GM19468 (cell line): ENCODE measurements around the gene NME8.

ENCODE experiments used
- ATAC-seq: cut with Tn5 transposase; IDR thresholded peaks from one replicate; pipeline ENCODE4 v1.9.1; 2021; ENCODE audit warnings: mild to moderate bottlenecking, moderate library complexity, moderate number of reproducible peaks; ENCODE audit not compliant: unreplicated experiment; ENCODE audit errors: extremely low read depth

The NME8 gene

DNA sequence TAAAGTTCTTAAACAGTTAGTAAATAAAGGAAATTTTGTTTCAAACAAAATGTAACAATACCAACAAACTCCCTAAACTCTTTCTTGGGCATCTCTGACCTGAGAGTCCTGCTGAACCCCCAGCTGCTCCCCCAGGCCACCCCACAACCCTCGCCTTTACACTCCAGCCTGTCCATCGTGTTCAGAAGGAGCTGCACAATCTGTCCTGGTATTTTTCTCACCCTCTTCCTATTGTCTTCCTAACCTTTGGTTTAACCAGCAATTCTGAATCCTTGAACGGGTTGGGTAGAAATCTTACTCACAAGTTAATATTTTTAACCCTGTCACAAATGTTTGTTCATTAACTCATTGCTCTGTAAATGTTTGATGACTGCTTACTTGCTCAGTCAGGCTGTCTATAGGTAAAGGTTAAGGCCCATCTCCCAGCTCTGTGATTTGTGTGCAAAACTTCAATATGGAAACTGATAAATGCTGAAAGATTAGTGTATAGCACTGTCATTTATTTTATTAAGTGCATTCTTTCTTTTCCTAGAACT, 51.4 kb downstream of the NME8 start:
- ATAC-seq = no peak

DNA sequence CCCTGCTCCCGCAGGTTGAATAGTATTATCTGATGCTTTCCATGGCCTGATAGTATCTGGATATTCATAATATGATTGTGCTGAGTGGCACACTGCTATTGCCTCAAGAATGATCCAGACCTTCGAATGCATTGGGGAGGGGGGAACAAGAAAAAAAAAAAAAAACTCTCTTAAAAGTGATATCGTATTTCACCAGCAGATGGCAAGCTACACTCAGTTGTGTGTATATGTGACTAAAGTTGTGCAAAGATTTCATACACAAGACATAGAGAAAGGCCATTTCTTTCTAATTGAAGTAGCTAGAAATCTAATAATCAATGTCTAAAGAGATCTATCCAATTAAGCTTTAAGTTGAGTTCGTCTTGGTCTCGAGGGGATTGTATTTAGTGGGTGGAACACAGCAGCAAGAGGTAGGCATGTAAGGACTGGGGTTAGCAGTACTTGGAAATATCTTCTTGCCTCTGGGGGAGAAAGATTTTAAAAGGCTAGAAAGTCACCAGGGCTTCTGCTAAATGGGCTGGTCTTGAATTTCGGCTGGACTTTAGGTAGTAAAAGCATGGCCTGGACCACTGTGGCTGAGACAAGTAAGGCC, 52.9 kb downstream of the NME8 start:
- no peak for ATAC-seq

DNA sequence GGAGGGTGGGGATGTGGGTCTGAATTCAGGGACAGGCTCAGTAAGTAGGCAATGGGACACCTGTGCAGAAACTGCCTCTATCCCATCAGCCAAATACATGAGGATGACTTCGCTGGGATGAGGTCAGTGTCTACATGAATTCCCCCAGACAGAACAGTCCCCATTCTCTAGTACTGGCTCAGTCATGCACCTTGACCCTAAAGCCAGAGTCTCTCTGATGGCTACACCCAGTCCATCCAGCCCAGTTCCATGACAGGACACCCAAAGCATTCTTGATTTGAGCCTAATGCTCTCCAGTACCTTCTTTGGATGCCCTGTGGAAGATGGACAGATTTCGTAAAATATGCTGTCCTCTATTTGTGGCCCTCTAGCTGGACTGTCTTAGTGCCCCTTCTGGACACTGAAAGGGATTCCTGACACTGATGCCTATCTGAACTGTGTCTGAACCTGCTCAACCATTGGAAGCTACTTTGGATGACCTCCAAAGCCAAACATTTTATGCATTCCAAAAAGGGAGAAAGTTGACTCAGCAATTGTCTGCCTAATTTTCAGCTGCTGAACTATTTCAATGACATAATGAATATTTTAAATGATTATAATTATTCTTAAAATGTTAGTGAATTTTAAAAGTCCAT, 53.6 kb downstream of the NME8 start:
- no peak for ATAC-seq

GRCh38 chr7:37908221-37908788, 59.9 kb downstream of the NME8 start:
- ATAC-seq = no peak

GRCh38 chr7:37912756-37913155, 64.4 kb downstream of the NME8 start:
- ATAC-seq = no peak

DNA sequence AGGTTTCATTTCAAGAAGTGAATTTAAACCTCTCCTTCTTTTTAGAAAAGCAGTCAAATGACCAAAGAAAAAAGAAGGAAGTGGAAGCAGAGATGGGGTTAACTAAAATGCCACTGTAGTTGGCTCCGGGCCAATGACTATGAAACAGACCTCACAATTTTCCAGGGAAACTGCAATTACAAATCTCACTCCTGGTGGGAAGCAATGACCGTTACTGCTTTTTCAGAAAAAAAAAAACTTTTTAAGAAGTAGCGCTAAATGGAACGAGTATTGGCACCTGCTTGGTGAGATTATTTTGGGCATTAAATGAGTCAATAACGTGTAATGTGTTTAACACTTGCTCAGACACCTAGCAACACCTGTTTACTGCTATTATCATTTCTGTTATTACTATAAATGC, 67.0 kb downstream of the NME8 start:
- ATAC-seq = no peak

DNA sequence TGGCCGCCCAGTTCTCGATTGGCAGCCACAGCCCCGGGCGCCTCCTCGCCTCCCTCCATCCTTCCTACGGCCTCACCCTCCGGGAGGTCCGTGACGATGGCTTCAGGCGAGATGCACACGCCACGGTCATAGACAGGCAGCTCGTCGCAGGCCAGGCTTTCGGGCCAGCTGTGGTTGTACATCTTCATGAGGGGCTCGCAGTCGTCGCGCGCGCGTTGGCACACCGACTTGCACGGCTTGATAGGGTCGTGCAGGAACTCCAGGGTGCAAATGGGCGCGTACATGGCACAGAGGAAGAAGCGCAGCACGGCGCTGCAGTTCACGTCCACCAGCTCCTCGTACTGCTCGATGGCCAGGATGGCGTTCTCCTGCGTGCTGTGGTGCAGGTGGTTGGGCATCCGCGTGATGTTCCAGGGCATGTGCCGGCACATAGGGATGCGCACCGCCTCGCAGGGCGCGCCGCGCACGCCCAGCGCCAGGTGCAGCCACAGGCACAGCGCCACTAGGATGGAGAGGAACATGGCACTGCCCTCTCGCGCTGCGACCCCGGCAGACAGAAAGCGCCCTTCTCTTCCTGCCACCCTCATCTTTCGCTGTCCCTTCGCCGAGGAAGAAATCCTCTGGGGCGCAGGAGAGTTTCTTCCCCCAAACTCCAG, 67.7 kb downstream of the NME8 start:
- no peak for ATAC-seq

- ATAC-seq = no peak
Measured at GRCh38 chr7:37916673-37917660, 68.6 kb downstream of the NME8 start, which contains the start of gene SFRP4. Gene SFRP4 (minus strand): TSS chr7:37916817. CDS start chr7:37916537, 280 bp downstream.

- no peak for ATAC-seq
Measured at GRCh38 chr7:37918526-37918925, 70.1 kb downstream of the NME8 start.

DNA sequence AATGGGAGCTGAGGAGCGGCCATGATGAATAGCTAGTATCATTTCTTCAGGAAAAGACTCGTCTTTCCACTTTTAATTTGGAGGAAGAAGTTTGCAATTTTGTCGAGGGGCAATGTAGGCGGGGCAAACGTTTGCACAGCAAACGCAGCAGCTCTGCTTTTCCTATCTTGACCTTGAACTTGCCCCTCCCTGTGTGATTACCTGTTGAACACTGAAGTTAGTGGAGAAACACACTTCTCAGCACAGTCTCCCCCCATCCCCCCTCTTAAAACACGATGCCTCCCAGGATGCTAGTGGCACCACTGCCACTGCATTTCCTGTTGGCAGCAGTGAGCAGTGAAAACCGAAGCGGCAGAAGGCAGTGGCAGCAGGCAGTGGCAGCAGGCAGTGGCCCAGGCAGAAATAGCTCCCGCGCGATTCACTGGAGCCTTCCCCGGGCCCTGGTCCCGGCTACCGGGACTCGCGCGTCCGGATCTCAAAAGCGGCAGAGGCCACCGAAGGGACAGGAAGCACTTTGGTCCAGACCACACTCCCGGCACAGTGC, 72.0 kb downstream of the NME8 start, which contains the start of gene EPDR1:
TSS of gene EPDR1 (plus strand) at position 336 of the 544 bp plus-strand sequence. CDS start 300 bp downstream, outside the sequence.
- ATAC-seq = peak; percentile 54

DNA sequence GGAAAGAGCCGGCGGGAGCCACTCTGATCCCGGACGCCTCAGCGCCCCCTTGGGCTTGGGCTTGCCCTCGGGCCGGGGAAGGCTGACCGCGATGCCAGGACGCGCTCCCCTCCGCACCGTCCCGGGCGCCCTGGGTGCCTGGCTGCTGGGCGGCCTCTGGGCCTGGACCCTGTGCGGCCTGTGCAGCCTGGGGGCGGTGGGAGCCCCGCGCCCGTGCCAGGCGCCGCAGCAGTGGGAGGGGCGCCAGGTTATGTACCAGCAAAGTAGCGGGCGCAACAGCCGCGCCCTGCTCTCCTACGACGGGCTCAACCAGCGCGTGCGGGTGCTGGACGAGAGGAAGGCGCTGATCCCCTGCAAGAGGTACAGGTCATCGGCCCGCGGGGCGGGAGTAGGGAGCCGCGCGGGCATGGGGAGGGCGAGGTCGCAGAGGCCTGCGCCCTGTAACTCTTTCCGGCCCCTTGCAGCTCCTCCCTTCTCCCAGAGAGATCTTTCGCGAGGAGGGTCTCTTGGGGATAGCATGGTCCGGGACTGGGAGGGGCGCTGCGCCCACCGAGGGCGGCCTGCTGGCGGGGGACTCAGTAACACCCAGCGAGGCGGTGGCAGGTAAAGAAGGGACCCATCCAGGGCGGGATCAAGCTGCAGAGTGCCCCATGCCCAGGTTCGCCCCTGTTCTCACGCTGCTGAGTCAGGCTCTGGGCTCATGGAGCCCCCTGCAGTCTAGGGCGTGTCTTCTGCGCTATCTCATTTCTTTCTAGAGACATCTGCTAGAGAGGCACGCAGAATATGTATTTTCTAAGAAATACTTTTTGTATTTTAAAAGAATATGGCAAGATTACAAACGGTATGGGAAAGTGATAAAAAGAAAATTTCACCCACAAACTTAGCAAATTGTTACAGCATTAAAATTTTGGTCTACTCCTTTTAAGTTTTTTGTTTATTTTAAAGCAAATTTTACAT, 72.7 kb downstream of the NME8 start:
- peak; percentile 20 for ATAC-seq

- ATAC-seq = no peak
Measured at GRCh38 chr7:37921876-37922275, 73.5 kb downstream of the NME8 start.

DNA sequence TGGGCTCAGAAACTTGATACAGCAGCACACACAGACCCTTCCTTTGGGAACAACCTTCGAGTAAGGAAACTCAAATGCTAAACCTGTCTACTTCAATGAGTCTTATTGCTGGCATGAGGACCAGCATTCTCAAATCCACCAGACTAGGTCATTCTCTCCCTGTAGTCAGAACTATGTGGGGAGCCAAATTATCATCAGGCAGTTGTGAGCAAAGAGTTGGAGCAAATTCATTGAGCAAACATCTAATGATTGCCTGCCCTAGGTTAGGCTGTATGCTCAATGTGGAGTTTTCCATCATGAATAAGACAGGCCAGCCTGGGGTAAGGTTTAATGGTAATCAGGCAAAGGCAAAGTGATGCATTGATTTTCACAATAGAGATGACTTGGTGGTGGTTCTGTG, 75.6 kb downstream of the NME8 start:
- no peak for ATAC-seq

GRCh38 chr7:37924491-37925041, 76.2 kb downstream of the NME8 start:
- ATAC-seq = no peak

DNA sequence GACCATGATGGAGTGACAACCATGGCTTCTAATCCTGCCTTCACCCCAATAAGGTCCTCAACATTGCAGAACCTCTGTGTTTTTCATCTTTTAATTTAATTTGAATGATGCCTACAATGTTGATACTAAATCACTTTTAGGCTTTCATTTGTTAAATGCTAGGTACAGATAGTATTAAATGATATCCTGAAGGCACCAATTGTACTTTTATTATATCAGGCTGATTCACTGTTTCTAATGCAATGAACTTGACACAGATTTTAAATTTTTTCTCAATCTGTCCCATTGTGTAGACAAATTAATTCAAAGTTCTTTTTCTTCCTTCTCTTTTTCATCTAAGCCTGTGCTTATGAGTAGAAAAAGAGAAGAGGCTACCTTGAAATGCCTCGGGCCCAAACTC, 77.2 kb downstream of the NME8 start:
- ATAC-seq = no peak

- ATAC-seq = no peak
Measured at GRCh38 chr7:37927773-37928444, 79.5 kb downstream of the NME8 start.

GRCh38 chr7:37928878-37929277, 80.5 kb downstream of the NME8 start:
- ATAC-seq = no peak
